Chondrocyte (in vitro differentiated cells): Measurements from ENCODE around the gene PSPN. TPM values are rescaled to one million over a fixed set of nuclear protein-coding genes. Genes with fewer than 3 reads are reported as not detected.
"Not testable (repeated sequence)": the region's sequence is repeated elsewhere in the genome, so short reads cannot be mapped to it uniquely, and the experiment has no call there.

Experiments used
- DNase-seq: peaks from one replicate; pipeline ENCODE4 v3.0.0; 2021; ENCODE audit warnings: mixed read lengths, low spot score
- H3K27ac Mint-ChIP-seq: one replicate; pipeline ENCODE4 v1.8.0; 2021; ENCODE audit warnings: mild to moderate bottlenecking, moderate library complexity, mixed read lengths; ENCODE audit not compliant: unreplicated experiment
- H3K27me3 Mint-ChIP-seq: 2 replicates; pipeline ENCODE4 v1.8.0; 2021; ENCODE audit warnings: low read depth, mixed read lengths
- H3K36me3 Mint-ChIP-seq: 2 replicates; pipeline ENCODE4 v1.8.0; 2021; ENCODE audit warnings: low read depth, mixed read lengths
- H3K4me1 Mint-ChIP-seq: 2 replicates; pipeline ENCODE4 v1.8.0; 2021; ENCODE audit warnings: low read depth, mild to moderate bottlenecking, mixed read lengths
- H3K4me3 Mint-ChIP-seq: one replicate; pipeline ENCODE4 v1.8.0; 2021; ENCODE audit warnings: mild to moderate bottlenecking, moderate library complexity, mixed read lengths; ENCODE audit not compliant: unreplicated experiment
- H3K9me3 Mint-ChIP-seq: 2 replicates; pipeline ENCODE4 v1.8.0; 2021; ENCODE audit warnings: low read depth, mixed read lengths
- CTCF ChIP-seq: fragments of 200-600 bp; sonication (generic); IDR thresholded peaks from 2 replicates; pipeline ENCODE4 v1.5.0; 2021; ENCODE audit warnings: antibody characterized with exemption, mild to moderate bottlenecking, moderate library complexity
- total RNA-seq: library from RNA; stranded (reverse); gene quantifications from 3 replicates; pipeline ENCODE4 v1.2.1, GENCODE V29; 2021

PSPN gene
- total RNA-seq, 1 donor from 2014 or later, result 2.8 TPM

- no peak overlapping the region for H3K27ac Mint-ChIP-seq
- H3K4me3 Mint-ChIP-seq, result no peak overlapping the region
Observed at GRCh38 chr19:6358003-6358402, 17.7 kb downstream of the PSPN start.

DNA sequence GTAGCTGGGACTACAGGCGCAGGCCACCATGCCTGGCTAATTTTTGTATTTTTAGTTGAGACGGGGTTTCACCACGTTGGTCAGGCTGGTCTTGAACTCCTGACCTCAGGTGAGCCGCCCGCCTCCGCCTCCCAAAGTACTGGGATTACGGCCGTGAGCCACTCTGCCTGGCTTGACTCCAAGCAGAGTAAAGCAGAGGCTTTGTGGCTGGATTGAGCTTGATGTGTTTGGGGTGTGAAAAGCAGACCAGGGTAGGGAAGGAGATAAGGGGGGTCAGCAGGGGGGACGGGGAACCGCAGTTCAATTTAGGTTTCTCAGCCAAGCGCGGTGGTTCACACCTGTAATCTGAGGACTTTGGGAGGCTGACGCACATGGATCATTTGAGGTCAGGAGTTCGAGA is 18.6 kb downstream of the PSPN start:
- no peak for TF ChIP-seq CTCF
- H3K4me1 Mint-ChIP-seq, result peaks cover 1% of the 10 kb centered on the region
- no peak overlapping the region for H3K4me3 Mint-ChIP-seq

More at GRCh38 chr19:6358003-6358402, 17.7 kb downstream of the PSPN start:
- H3K27me3 Mint-ChIP-seq, result no peaks in the 10 kb centered on the region
- no peaks in the 10 kb centered on the region for H3K36me3 Mint-ChIP-seq
- H3K9me3 Mint-ChIP-seq, result no peaks in the 10 kb centered on the region
- no peak for TF ChIP-seq CTCF
- H3K4me1 Mint-ChIP-seq, result peaks cover 8% of the 10 kb centered on the region
- DNase-seq, result no peak

GRCh38 chr19:6355321-6356040 is 20.3 kb downstream of the PSPN start:
- not testable (repeated sequence) for DNase-seq, H3K36me3 Mint-ChIP-seq, H3K4me3 Mint-ChIP-seq, H3K27ac Mint-ChIP-seq, H3K27me3 Mint-ChIP-seq, H3K4me1 Mint-ChIP-seq, H3K9me3 Mint-ChIP-seq

More for the DNA sequence above, 18.6 kb downstream of the PSPN start:
- Mint-ChIP-seq H3K27me3 (no peaks in the 10 kb centered on the region), H3K9me3 (no peaks in the 10 kb centered on the region), H3K27ac (no peak overlapping the region), H3K36me3 (no peaks in the 10 kb centered on the region)
- DNase-seq, result no peak

- H3K36me3 Mint-ChIP-seq, result no peaks in the 10 kb centered on the region
- H3K4me3 Mint-ChIP-seq, result no peak overlapping the region
- H3K4me1 Mint-ChIP-seq, result no peaks in the 10 kb centered on the region
- no peaks in the 10 kb centered on the region for H3K9me3 Mint-ChIP-seq
- H3K27me3 Mint-ChIP-seq, result no peaks in the 10 kb centered on the region
- DNase-seq, result no peak
- peak; percentile 86 for TF ChIP-seq CTCF
- H3K27ac Mint-ChIP-seq, result no peak overlapping the region
Observed at GRCh38 chr19:6354098-6354674, 21.5 kb downstream of the PSPN start.

- Mint-ChIP-seq H3K4me3 (no peak overlapping the region), H3K27me3 (peaks cover 3% of the 10 kb centered on the region), H3K36me3 (no peaks in the 10 kb centered on the region), H3K9me3 (no peaks in the 10 kb centered on the region), H3K27ac (no peak overlapping the region), H3K4me1 (no peaks in the 10 kb centered on the region)
- TF ChIP-seq CTCF, result no peak
- DNase-seq, result no peak
Observed at GRCh38 chr19:6352381-6353165, 23.2 kb downstream of the PSPN start.
